ENCODE results near the gene DACH1.

Gene DACH1

GRCh38 chr13:71546881-71547280 lies 320.1 kb downstream of the DACH1 start:
- no peak for DNase-seq

GRCh38 chr13:71540098-71540497 lies 326.9 kb downstream of the DACH1 start:
- no peak for DNase-seq

DNA sequence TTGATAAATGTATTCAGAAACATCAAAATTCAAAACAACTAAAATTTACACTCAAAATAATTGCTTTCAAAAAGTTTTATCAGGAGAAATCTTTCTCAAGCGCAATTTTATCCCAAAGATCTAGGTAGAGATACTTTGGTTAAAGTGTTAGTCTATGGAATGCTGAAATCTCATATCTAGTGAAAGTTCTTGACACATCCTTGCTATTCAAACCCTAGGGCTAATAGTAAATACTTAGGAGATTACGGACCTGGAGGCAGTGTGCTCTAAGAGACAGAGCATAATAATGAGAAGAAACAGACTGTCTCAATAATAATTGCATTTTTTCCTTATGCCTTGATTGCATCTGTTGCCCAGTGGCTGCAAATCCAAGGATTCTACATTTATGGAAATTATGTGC lies 330.8 kb downstream of the DACH1 start:
- DNase-seq = no peak

- DNase-seq = no peak
Measured at GRCh38 chr13:71524613-71525304, 342.2 kb downstream of the DACH1 start.

DNA sequence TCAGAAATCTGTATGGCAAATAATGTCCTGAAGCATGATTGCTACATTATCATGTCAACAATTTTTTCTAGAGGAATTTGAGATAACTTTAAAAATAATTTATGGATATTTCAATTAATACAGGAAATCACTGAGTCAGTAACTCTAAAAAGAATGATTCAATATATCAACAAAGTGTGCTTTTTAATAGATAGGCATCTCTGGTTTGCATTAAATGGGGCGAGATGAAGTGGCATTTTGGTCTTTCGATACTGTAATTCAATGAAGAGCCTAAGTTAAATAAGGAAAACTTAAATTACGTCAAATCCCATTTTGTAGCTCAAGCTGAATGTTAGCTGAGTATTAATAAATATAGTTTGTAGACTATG lies 342.8 kb downstream of the DACH1 start:
- DNase-seq = no peak

GRCh38 chr13:71522941-71523526 lies 344.0 kb downstream of the DACH1 start:
- no peak for DNase-seq

DNA sequence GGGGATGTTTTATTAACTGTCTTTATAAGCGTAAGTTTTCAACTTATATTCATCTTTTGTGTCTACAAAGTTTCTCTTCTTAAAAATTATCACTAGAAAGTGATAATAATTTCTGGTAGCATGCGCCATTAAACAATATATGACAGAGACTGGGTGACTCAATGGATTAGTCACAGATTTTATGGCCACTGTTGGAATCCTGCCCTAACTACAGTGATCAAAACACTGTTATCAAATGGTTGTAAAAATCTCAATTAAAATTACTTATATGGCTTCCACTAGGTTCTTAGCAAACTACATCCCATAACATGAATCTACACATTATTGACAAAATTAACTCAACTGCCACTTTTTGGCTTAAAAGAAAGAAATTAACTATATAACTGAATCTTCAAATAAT lies 350.0 kb downstream of the DACH1 start:
- DNase-seq = no peak

DNA sequence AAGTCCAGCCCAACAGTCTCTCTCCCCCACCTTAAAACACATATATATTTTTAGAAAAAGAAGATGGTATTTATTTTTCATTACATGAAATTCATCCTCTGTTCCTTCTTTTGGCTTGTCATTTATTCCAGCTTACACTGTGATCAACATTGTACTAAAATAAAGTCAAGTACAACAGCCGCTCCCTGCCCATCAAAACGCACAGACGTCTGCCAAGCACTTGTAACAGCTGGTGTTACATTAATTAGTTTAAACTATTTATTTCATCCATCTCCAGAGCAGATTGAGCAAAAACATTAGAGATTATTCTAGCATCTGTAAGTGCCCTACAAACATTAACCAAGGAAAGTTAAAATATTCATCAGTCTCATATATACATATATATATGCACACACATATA lies 350.5 kb downstream of the DACH1 start:
- no peak for DNase-seq

GRCh38 chr13:71515744-71516038 lies 351.3 kb downstream of the DACH1 start:
- DNase-seq = no peak

GRCh38 chr13:71514900-71515743 lies 351.9 kb downstream of the DACH1 start:
- no peak for DNase-seq

DNA sequence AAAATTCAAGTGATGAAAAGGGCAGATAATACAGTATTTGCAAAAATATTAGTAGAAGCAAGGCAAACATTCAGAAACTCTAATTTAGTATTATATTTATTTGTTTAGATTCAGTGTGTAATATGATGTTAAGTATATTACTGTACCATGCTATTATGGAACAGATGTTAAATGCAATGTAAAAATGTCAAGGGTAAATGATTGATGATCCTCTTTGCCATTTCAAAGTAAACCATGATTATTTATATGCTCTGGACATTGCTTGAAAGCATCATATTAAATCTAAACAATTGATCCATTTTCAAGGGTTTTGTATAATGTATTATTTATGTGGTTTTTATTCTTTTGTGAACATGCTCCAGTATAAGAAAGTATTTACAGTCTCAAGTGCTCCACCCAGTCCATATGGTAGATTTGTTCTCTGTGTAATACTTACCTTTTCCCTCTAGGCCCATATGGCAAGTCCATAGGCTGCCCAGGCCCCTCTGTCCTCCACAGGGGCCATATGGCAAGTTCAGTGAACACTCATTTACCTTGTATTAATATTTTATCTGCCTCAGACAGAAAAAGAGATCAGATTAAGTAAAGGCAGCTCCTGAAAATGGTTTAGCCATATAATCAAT lies 353.5 kb downstream of the DACH1 start:
- DNase-seq = no peak

GRCh38 chr13:71503781-71504180 lies 363.2 kb downstream of the DACH1 start:
- no peak for DNase-seq

DNA sequence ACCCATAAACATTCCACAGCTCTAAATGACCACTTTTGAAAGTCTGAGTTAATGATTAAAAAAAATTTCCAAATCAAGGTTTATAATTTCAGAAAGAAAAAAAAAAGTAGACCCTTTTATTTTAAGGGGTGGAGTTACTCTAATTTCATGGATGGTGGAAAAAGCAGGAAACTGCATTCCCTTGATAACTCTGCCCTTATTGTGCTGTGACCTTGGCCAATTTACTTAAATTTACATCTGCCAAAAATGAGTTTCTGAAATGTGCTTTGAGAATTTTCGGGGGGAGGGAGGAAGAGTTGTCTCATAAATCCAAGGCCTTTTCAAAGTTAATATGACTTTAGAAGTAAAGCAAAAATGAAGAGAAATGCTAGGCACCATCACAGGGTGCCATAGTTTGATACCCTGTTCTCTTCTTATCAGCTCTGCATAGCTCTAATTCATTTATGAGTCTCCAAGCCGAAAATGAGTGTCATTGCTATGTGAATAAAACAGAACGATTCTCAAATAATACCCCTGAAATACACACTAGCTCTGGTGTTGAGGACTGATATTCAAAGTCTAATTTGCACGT lies 367.0 kb downstream of the DACH1 start:
- no peak for DNase-seq

- no peak for DNase-seq
Measured at GRCh38 chr13:71499235-71499634, 367.8 kb downstream of the DACH1 start.

DNA sequence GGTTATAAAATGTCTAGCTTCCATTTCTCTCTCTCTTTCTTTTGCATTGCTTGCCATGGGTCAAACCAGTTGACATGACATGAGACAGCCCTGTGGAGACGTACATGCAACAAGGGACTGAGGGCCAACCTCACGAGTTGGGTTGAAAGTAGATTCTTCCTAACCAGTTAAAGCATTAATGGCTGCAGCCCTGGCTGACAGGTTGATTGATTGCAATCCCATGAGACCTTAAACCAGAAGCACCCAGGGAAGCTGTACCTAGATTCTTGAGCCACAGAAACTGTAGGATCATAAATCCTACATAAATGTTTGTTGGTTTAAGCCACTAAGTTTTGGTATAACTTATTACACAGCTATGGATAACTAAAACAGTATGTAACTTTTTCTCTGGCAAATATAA lies 373.8 kb downstream of the DACH1 start:
- no peak for DNase-seq

GRCh38 chr13:71492346-71492871 lies 374.6 kb downstream of the DACH1 start:
- no peak for DNase-seq

DNA sequence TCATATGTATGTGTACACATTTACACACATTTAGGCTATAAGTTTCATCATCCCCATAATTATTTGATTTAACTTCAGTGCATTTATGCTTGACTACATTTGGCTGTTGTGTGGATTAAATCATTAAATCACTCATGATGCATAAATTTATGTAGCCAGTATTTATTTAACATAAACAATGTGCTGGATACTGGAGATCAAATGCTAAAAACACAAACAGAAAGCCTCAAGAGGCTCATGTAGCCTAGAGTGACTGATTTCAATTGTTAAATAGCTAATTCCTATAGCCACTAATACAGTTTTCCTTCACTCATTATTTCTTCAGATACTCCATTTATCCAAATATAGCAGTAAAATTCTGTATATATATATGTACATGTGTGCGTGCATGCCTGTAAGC lies 376.0 kb downstream of the DACH1 start:
- DNase-seq = no peak

- DNase-seq = no peak
Measured at GRCh38 chr13:71489041-71489440, 378.0 kb downstream of the DACH1 start.

DNA sequence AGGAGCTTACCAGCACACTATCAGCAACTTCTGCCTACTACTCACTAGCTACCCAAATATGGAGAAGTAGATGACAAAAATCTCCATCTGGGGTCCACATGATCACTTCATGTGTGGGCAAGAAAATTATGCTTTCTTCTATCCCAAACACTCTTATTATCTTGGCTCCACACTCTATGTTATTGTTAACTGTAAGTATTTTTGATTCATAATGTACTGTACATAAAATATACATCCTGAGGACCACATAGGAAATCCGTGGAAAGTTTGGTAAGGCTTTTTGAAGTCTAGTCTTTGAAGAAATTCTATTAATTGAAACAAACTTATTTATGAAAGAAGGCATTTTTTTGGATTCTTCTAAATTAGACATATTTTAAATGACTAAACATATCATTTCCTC lies 378.8 kb downstream of the DACH1 start:
- DNase-seq = no peak

GRCh38 chr13:71485913-71486312 lies 381.1 kb downstream of the DACH1 start:
- DNase-seq = no peak

- no peak for DNase-seq
Measured at GRCh38 chr13:71483733-71484132, 383.3 kb downstream of the DACH1 start.

DNA sequence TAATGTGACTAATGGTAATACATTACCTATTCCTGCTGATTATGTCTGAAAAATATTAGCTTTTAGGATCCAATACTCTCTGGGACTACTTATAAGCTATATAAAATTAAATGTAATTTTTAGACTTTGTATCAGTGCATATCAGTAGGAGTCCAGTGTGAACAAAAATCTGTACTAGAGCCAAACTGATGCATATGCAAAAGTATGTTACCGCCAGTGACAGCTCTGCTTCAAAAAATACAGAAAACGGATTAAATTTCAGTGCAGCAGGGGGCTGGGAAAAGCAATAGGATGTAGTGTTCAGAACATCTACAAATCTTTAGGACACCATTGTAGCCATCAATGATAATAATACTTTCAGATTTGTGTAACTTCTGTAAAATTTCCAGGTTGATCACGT lies 385.5 kb downstream of the DACH1 start:
- DNase-seq = no peak

DNA sequence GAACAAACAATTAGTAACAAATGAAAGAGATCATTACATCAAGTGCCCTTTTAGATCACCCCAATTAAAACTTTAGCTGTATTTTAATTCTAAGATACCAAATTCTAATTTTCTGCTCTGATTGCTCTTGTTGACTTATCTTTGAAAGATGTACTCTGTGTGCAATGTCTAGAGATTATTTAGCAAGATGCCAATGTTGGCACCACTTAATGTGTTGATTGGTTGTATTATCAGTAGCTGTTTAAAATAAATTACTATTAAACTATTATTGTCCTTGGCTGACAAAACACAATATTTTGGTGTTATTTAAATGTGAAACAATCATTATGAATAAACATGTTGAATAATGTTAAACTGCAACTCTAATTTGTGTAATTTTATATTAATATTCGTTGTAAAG lies 386.0 kb downstream of the DACH1 start:
- no peak for DNase-seq

Measured in fibroblast of skin of scalp (primary cell).